GM18858 (cell line): ENCODE data around the gene ARSI.
"Not testable (repeated sequence)": the region's sequence is repeated elsewhere in the genome, so short reads cannot be mapped to it uniquely, and the experiment has no call there.

Source experiments
- ATAC-seq: cut with Tn5 transposase; IDR thresholded peaks from one replicate; pipeline ENCODE4 v1.9.1; 2021; ENCODE audit not compliant: unreplicated experiment

Gene ARSI

GRCh38 chr5:150248946-150249345, 53.8 kb downstream of the ARSI start:
- ATAC-seq, result no peak

- ATAC-seq, result not testable (repeated sequence)
These were observed 54.2 kb downstream of the ARSI start for GRCh38 chr5:150248493-150248892.

GRCh38 chr5:150247726-150248125, 55.0 kb downstream of the ARSI start:
- ATAC-seq, result no peak

- no peak for ATAC-seq
These were observed 55.9 kb downstream of the ARSI start for GRCh38 chr5:150246835-150247234.

GRCh38 chr5:150246429-150246828, 56.3 kb downstream of the ARSI start:
- ATAC-seq, result no peak
